HG02759 (cell line): ENCODE results near the gene FRK.
"Not testable (repeated sequence)": the region's sequence is repeated elsewhere in the genome, so short reads cannot be mapped to it uniquely, and the experiment has no call there.

ENCODE experiments used
- ATAC-seq: cut with Tn5 transposase; IDR thresholded peaks from one replicate; pipeline ENCODE4 v1.9.1; 2021; ENCODE audit warnings: mild to moderate bottlenecking, moderate library complexity; ENCODE audit not compliant: unreplicated experiment

Gene FRK

GRCh38 chr6:115891750-115892149 lies 168.9 kb downstream of the FRK start:
- ATAC-seq: no peak

GRCh38 chr6:115891111-115891669 lies 169.5 kb downstream of the FRK start:
- peak; percentile 98 for ATAC-seq

GRCh38 chr6:115890238-115890637 lies 170.5 kb downstream of the FRK start:
- no peak for ATAC-seq

DNA sequence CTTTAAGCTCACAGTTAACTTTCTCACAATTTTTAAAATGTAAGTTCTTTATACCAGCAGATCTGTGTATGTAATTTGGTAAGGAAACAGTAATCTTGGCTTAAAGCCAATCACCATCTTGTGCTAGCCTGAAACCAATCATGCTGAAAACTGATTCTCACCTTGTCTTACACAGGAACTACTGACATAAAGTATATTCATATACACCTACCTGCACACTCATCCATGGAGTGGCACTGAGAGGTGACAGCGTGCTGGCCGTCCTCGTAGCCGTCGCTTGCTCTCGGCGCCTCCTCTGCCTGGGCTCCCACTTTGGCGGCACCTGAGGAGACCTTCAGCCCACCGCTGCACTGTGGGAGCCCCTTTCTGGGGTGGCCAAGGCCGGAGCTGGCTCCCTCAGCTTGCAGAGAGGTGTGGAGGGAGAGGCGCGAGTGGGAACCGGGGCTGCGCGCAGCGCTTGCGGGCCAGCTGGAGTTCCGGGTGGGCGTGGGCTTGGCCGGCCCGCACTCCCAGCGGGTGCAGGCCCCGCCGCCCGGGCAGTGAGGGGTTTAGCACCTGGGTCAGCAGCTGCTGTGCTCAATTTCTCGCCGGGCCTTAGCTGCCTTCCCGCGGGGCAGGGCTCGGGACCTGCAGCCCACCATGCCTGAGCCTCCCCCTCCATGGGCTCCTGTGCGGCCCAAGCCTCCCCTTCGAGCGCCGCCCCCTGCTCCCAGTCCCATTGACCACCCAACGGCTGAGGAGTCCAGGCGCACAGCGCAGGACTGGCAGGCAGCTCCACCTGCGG lies 171.8 kb downstream of the FRK start:
- ATAC-seq: not testable (repeated sequence)

- no peak for ATAC-seq
These were observed 172.8 kb downstream of the FRK start for GRCh38 chr6:115887891-115888290.

- peak; percentile 42 for ATAC-seq
These were observed 174.9 kb downstream of the FRK start for GRCh38 chr6:115885636-115886366.

GRCh38 chr6:115882771-115883170 lies 177.9 kb downstream of the FRK start:
- ATAC-seq: no peak

GRCh38 chr6:115882174-115882573 lies 178.5 kb downstream of the FRK start:
- no peak for ATAC-seq
